ENCODE results near the gene ICA1L. TPM values are rescaled to one million over a fixed set of nuclear protein-coding genes. Genes with fewer than 3 reads are reported as not detected.

The ICA1L gene
- total and polyA plus RNA-seq, 2 of the 4 experiments (the other 2 are of a cell fraction) = 1.7 to 1.8 TPM

DNA sequence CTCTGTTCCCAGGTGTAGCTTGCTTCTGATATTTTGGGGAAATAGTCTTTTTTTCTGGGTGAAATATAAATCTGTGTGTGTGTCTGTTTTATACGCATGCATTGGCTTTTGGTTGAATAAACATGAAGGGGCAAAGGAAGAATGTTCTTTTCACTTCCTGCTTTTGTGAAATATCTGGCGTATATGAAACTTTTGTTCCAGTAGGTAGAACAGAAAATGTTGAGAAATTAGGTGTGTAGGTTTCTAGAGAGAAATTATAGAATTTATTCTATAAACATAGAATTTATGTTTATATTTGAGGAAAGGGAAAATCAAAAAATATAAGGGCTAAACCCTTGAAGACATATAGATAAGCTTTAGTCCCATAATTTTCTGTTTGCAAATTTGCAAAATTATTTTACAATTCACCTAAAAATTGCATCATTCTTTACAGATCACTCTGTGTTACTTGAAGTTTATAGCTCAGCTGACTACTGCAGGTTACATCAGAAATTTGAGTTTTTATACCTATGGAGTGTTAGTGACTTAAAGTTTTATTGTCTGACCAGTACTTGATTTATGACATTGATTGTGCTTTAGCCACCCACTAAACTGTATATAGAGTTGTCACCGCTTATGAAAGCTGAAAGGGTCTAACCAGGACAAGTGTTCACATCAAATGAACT is 120.7 kb downstream of the ICA1L start:
- no peak overlapping the region for H3K56ac ChIP-seq (ENCODE audit: extremely low read depth, insufficient read depth, low read length)
- no peak overlapping the region for H2AFZ ChIP-seq (replicated peaks; ENCODE audit: low read length, poor library complexity)
- no peak overlapping the region for H3K27ac ChIP-seq (ENCODE audit: insufficient read depth, low read length)
- dilution Hi-C loops (cut with HindIII; ENCODE audit: low sequenced_read_pairs, unreplicated experiment) = no loop called here
- no peak overlapping the region for H3K4ac ChIP-seq (ENCODE audit: low read depth, low read length)
- intact Hi-C loops (cut with micrococcal nuclease) = no loop called here
- ATAC-seq (ENCODE audit: low read depth) (no peak), DNase-seq (no peak)
- in situ Hi-C loops (cut with MboI; ENCODE audit: low sequenced_read_pairs) = no loop called here
- H3K14ac ChIP-seq (replicated peaks; ENCODE audit: low read depth, low read length) = no peak overlapping the region
- H3K36me3 ChIP-seq (ENCODE audit: control insufficient read depth, insufficient read depth, low read length) = no peaks in the 10 kb centered on the region
- H3K4me3 ChIP-seq (ENCODE audit: insufficient read depth, low read depth, low read length) = no peak overlapping the region
- H2BK5ac ChIP-seq (ENCODE audit: low read depth, low read length, poor library complexity, severe bottlenecking) = no peak overlapping the region
- CTCF ChIA-PET = no interaction called here
- no peak overlapping the region for H4K5ac ChIP-seq (ENCODE audit: low read depth, low read length)
- H4K8ac ChIP-seq (ENCODE audit: low read depth in 2 of 2, low read length in 2 of 2) = no peak overlapping the region
- no TSS peak for BruUV-seq (replicated peaks)
- H3K4me2 ChIP-seq (ENCODE audit: low read depth, low read length) = no peak overlapping the region
- peaks cover 2% of the 10 kb centered on the region; the same call in 1 of the 2 replicates for H3K4me1 ChIP-seq (ENCODE audit: control insufficient read depth, insufficient read depth, low read length)
- POLR2A ChIA-PET (ENCODE audit: unreplicated experiment) = no interaction called here
- no peak overlapping the region for H2BK20ac ChIP-seq (ENCODE audit: low read depth, low read length)
- no peak overlapping the region for H3K9ac ChIP-seq (ENCODE audit: low read depth, low read length)
- H3K9me1 ChIP-seq (ENCODE audit: insufficient read depth, low read length) = no peaks in the 10 kb centered on the region
- H3K27me3 ChIP-seq (ENCODE audit: control insufficient read depth, insufficient read depth, low read length) = no peaks in the 10 kb centered on the region
- no peaks in the 10 kb centered on the region for H3K9me3 ChIP-seq (ENCODE audit: control insufficient read depth, insufficient read depth, low read length)
- no peak overlapping the region for H4K91ac ChIP-seq (ENCODE audit: insufficient read depth, low read depth, low read length)
- TF ChIP-seq, protein P1, sequence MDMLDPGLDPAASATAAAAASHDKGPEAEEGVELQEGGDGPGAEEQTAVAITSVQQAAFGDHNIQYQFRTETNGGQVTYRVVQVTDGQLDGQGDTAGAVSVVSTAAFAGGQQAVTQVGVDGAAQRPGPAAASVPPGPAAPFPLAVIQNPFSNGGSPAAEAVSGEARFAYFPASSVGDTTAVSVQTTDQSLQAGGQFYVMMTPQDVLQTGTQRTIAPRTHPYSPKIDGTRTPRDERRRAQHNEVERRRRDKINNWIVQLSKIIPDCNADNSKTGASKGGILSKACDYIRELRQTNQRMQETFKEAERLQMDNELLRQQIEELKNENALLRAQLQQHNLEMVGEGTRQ (IDR thresholded peaks at IDR 0.05; ENCODE audit: low read depth, low read length) = no peak
- TF ChIP-seq, protein P2, sequence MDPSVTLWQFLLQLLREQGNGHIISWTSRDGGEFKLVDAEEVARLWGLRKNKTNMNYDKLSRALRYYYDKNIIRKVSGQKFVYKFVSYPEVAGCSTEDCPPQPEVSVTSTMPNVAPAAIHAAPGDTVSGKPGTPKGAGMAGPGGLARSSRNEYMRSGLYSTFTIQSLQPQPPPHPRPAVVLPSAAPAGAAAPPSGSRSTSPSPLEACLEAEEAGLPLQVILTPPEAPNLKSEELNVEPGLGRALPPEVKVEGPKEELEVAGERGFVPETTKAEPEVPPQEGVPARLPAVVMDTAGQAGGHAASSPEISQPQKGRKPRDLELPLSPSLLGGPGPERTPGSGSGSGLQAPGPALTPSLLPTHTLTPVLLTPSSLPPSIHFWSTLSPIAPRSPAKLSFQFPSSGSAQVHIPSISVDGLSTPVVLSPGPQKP (IDR thresholded peaks at IDR 0.05; ENCODE audit: borderline replicate concordance, low read depth, low read length) = no peak
- no peak overlapping the region for H2BK120ac ChIP-seq (ENCODE audit: low read depth, low read length)
- H2AK5ac ChIP-seq (ENCODE audit: low read depth, low read length) = no peak overlapping the region
- no peak overlapping the region for H2AK9ac ChIP-seq (replicated peaks; ENCODE audit: low read depth, low read length, poor library complexity)
- H2BK15ac ChIP-seq (ENCODE audit: low read depth, low read length) = no peak overlapping the region
- no peaks in the 10 kb centered on the region for H3K79me1 ChIP-seq (ENCODE audit: low read depth in 1 of 2, low read length in 2 of 2)
- H3K18ac ChIP-seq (ENCODE audit: low read depth, low read length) = no peak overlapping the region
- WGBS, 2 experiments (ENCODE audit: extremely low coverage in 2 of 2, insufficient read length in 1 of 2) = no CpG with 5 or more reads among the region's 3 CpGs
- no peak overlapping the region for H3K23ac ChIP-seq (ENCODE audit: low read depth, low read length)
- no peaks in the 10 kb centered on the region for H4K20me1 ChIP-seq (ENCODE audit: insufficient read depth, low read length)

All from IMR-90 (cell line).